Measurements from ENCODE around the gene KIAA1217. TPM values are rescaled to one million over a fixed set of nuclear protein-coding genes. Genes with fewer than 3 reads are reported as not detected.

The KIAA1217 gene
- polyA plus RNA-seq, 5 donors, result 46.2 to 67.2 (median 55.2) TPM

DNA sequence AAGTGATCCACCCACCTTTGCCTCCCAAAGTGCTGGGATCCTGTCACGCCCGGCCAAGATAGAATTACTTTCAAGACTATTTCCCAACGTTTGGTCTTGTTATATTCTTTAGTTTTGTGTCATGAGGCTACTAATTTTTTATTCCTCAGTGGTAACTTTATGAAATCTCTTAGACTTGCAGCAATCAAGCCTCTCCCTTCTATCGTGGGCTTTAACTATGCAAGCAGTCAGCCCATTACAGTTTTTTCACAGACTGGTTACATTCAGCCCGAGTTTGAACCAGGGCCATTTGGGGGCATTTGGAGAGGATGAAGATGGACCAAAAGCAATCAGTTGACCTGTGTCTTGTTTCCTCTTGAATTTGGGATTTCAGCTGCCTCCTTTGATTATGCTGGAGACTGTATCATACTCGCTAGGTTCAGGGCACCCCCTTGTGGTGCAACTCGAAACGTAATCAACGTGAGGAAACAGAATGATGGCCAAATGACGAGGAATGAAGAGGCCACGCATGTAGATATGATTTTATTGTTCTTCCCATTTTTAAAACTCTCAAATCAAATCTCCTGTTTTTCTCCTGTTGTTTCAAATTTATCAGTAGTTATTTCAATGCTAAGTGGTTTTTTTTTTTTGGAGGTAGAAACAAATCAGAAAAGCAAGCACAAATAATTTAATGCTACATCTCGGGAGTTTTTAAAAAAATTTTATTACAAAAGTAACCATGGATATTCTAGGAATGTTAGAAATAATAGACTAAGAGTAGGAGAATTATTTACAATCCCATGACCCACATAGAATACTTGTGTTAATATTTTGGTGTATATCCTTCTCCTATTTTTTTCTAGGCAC is 151.6 kb downstream of the KIAA1217 start:
- DNase-seq, result peak; percentile 62 to 72

DNA sequence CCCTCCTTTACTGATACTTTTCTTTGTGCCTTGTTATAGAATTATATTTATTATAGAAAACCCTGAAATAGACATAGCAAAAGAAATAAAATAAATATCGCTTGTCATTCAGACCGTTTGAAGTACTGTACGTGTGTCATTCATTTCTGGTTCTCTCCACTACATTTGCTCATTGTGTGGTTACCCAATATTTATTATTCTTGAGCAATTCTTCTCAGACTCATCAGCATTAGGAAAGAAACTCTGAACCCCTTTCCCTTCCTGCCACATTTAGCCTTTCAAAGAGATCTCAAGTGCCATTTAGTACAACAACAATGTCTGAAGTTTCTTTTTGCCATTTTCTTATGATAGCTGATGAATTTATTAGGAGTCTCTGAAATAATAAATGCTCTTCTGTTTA is 154.1 kb downstream of the KIAA1217 start:
- peak; percentile 45 to 54 for DNase-seq

DNA sequence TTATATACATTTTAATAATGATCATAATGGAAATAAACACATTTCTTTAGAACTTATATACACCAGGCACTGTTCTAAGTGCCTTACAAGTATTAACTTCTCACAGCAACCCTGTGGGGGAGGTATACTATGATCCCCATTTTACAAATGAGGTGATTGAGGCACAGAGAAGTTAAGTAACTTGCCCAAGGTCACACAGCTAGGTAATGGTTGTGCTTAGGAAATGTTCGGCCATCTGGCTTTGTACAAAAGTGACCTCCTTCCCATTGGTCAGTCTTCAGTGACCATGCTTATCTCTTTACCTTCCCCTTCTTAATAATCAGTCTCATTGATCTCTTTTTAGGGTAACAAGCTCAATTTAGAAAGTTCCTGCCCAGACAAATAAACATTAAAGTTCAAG is 158.8 kb downstream of the KIAA1217 start:
- no peak for DNase-seq

DNA sequence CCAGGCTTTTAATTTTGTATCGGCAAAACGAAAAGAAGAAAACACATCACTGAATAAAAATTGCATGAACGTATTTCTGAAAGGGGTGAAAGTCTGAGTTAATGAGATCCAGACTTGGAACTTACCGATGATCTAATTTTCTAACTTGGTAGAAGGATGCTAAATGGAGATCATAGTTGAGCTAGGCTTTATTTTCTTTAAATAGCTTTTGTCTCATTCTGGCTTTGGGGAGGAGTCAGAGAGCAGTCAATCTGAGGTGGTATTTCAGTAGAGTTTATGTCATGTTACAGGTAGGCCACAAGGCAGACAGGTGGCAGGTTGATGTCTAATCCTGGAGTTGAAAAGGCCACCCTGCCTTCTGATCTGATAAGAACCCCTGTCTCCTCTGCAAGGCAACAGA is 161.9 kb downstream of the KIAA1217 start:
- no peak for DNase-seq

DNA sequence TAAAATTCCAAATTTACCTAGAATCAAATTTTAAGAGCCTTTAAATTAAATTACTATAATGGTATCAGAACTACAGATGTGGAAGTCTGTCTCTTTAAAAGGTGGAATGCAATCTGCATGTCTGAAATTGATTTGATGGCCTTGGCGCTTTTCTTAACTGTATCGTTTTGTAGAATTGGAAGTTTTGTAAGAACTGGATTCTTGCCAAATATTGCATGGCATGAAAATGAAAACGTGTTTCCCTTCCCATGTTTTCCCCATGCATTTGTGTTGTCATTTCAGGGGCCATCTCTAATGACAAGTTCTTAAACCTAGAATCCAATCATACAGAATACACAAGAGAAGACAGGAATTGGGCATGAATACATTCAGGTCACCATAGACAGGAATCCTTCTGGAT is 162.5 kb downstream of the KIAA1217 start:
- no peak for DNase-seq

DNA sequence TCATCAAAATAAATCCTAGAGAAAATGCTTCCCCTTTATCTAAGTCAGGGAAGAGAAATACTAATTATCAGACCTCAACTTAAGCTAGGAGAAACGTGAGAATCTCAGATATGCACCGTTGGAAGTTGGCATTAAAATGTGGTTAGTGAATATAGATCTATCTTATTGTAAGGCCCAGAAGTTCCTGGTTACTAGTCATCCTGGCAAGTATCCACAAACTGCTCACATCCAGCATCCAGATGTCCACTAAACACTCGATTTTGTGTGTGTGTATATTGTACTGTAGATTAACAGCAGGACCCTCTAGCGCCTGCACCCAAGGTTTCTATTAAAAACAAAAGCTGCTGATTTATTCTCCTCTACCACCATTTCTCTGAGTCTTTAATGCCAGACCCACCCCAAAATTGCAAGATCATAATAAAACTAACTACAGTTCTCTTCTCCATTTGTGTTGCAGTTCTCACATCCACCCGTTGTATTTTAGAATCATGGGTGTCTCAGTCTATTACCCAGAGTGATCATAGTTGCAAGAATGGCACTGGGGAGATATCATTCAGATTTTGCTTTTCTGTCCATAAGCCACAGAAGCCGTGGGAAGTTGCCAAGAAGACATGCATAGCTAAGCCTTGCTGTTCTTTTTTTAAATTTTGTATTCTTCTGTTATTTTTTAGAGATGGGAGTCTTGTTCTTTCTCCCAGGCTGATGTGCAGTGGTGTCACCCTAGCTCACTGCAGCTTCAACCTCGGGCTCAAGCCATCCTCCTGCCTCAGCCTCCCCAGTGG is 165.4 kb downstream of the KIAA1217 start:
- DNase-seq, result no peak

DNA sequence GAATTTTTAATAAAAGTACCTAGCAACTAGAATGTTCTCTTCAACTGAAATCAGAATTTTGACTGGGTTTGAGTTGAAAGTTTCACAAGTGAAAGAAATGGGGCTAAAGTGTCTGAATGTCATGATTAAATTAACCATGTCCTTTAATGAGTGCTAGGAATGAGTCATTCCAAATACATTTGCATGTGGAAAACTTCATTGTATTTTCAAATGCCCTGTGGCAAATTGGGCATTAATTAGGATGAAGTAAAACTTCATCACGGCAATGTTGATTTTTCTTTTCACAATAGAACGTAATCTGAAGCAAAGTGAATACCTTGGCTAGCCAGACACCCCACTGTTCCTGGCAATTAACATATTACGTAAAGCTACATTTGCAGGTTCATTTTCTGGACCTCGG is 166.6 kb downstream of the KIAA1217 start:
- DNase-seq, result no peak

DNA sequence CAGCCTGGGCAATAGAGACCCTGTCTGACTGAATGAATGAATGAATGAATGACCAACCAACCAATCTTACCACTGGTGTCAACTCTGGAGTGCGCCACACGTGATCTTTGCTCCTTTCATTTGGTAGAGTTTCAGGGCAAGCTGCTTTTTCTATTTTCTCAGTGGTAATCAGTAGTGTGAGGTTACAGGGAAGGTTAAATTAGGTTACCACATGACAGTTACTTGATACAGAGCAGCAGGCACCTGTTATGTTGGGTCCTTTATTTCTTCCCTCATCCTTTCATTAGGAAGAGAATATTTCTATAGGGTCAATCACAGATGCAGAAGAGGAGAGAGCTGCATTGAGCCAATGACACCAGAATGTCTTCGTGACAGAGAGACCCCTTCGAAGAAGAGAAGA is 167.8 kb downstream of the KIAA1217 start:
- no peak for DNase-seq

DNA sequence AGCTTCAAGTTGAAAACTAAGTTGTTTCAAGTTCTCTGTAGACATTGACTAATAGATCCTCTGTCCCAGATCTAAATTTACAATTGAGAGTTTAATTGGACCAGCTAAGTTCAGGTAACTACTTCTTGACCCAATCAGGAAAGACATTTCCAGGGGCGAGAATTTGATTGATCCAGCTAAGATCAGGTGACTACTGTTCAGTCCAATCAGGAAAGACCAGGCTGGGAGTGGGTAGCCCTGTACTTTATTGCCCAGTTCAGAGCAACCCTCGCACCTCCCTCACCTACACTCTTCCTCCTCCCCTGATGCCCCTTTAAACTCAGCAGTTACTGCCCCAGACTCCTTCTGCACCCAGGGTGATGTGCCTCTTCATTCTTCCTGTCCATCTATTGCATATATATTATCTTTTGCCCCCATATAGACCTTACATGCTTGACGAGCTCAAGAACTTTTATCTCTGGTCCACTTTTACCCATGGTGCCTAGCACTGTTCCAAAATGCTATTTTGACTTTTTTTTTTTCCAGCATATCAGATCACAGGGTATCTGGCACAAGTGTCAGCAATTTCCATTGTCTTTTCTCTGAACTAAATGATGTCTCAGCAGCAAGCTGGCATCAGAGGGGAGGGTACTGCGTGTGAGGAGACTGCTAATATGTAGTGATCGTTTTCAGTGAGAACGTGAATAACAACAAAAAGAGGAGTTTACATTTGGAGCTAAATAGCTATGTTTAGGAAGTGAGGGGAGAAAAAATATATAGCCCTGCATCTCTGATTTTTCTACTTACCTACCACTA is 169.4 kb downstream of the KIAA1217 start:
- no peak for DNase-seq

DNA sequence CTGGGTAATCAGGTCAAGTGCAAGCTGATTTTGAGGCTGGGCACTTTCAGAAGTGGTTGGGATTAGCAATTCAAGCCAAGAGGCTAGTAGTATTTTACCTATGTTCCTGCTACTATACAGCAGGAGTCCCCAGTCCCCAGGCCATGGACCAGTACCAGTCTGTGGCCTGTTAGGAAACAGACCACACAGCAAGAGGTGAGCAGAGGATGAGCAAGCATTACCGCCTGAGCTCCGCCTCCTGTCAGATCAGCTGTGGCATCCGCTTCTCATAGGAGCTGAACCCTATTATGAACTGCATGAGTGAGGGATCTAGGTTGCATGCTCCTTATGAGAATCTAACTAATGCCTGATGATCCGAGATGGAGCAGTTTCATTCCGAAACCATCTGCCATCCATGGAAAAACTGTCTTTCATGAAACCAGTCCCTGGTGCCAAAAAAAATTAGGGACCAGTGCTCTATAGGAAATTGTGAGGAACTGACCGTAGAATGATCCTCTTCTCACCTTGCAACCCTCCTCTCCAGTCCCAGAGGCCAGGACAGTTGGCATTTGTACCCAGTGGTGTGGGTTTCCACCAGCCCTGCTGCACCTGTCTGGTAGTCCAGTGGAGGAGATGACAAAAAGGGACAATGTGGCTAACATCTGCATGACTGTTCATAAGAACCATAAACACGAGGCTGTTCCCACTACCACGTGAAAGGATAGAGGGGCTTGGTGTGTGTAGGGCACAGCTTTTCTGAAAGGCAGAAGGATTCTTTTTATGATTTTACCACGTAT is 172.5 kb downstream of the KIAA1217 start:
- DNase-seq, result no peak

DNA sequence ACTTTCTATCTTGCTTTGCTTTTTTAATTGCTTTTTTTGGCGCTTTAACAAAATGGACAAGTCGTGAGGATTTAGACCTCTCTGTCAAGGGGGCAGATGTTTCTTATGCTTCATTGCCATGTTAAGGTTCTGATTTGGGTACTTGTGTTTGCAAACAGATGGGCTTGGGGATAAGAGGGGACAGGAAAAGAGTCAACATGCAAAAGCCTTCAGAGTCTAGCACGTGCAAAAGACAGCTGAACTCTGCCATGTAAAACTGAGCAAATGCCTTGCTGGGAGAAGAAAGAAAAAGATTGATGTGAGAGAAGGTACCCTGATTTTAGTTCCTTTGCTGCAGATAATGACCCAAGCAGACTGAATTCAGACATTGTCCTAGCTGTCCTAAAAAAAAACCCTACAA is 173.1 kb downstream of the KIAA1217 start:
- no peak for DNase-seq

DNA sequence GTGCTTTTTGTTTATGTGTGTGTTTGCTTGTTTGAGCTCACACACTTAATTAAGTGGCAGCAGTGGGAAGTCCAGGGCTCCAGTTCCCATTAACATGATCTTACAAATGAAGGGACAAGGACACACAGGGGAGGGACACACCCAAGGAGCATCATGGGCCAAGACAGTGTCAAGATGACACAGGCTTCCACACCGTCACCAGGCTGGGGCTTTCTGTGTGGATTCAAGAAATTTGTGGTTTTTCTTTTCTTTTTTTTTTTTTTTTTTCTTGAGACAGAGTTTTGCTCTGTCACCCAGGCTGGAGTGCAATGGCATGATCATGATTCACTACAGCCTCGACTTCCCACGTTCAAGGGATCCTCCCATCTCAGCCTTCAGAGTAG is 173.6 kb downstream of the KIAA1217 start:
- DNase-seq, result no peak

DNA sequence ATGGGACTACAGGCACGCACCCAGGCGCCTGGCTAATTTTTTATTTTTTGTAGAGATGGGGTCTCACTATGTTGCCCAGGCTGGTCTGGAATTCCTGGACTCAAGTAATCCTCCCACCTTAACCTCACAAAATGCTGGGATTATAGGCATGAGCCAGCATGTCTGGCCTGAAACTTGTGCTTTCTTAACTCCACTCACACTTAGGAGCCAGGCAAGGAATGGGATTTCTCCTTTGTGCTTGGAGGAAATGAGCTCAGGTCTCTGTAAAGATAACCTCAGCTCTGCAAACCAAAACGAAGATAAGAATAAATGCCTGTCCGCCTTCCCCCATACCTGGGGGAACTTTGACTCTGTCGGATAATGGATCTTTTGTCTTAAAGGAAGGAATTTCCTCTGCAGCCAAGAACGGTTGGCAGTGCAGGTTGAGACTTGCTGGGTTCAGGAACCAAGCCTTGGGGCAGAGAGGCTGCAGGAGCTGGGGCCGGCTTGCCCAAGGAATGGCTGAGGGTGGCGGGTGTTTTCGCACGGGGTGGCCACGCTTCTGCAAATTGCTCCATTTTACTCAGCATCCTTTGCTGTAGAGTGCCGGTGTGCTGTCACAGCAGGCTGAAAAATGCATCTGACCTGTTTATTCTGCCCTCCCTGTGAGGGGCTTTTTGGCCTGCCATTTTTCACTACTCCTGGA is 174.2 kb downstream of the KIAA1217 start:
- peak in 1 of 2 donors; percentile 10 for DNase-seq

DNA sequence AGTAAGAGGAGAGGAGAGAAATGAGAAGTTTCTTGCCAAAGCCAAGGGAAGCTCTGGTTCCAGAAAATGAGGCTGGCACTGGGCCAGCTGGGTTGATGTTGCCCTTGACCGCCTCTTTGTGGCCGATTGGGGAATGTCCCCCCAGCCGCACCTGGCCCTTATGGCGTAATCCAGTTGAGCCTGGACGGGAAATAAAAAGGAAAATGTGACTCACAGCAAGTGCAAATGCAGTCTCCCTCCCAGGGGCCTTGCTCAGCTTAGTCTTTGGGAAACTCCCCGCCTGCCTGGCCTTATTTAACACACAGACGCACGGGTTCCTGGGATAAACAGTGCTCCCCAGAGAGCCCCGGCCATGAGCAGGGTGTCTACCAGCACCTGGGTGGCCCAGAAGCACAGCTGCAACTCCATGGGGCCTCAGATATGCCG is 174.8 kb downstream of the KIAA1217 start:
- peak; percentile 75 to 84 for DNase-seq

DNA sequence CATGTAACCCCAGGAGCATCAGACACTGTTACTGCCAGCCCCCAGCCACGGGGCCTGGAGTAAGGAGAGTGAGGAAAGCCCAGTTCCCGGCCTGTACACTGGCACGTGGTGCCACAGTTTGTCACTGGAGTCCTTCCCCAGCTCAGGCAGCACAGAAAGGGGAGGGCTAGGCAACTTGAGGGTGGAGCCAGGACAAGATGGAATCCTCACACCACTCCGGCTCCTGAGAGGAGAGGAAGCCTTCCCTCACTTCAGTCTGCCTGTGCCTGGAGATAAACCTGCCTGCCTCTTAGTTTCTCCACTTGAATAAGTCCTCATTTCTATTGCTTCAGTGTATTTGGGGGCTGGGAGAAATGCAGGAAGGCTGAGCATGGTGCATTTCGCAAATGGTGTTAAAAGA is 176.0 kb downstream of the KIAA1217 start:
- no peak for DNase-seq

DNA sequence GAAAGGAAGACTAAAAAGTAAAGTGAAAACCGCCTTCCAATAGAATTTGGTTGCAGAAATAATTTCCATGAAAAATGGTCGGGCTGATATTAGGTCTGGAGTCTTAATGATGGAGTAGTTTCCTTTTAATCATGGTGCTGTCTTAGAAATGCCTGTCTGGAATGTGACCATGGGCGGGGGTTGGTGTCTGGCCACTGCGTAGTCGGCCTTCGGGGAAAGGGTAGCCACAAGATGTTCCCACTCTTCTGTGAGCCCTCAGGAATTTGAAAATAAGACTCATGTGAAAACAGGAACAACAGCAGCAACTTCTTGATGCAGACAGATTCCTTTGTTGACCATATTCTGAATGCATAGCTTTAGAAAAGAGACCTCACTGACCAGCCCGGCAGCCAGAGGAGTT is 176.8 kb downstream of the KIAA1217 start:
- no peak for DNase-seq

DNA sequence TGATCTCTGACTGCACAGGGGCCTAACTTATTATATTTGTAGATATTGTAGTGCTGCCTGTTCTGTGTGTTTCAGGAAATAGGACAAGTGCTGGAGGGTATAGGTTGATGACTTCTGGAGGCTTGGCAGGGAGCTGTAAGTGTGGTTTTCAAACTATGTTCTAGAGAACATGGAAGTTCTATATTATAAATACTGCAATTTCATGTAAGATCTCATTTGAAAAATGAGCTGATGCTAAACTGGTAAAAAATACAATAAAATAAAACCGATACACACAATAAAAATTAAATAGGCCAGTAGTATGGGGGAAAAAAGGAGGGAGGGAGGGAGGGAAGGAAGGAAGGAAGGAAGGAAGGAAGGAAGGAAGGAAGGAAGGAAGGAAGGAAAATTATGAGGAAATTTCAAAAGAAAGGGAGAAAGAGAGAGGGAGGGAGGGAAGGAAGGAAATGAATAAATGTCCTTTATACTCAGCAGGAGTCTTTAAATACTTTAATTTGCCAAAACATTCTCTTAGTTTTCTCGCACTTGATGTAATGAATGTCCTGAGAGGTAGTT is 181.3 kb downstream of the KIAA1217 start:
- DNase-seq, result no peak

DNA sequence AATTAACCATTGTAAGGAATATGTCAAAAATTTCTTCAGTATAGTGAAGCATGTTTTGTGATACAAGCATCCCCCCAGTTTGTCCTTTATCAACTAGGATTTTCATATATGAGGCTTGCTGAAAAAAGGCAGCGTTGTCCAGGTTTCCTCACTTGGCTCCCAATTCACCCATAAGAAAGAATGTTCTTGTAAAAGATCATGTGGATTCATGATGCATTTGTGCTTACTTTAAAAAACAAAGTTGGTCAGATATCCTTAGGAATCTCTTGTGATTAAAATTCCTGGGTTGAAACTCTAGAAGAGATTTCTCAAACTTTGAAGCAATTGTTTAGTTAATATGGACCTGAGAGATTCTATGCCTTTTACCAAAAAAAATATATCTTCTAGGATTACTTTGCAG is 181.8 kb downstream of the KIAA1217 start:
- DNase-seq, result no peak

DNA sequence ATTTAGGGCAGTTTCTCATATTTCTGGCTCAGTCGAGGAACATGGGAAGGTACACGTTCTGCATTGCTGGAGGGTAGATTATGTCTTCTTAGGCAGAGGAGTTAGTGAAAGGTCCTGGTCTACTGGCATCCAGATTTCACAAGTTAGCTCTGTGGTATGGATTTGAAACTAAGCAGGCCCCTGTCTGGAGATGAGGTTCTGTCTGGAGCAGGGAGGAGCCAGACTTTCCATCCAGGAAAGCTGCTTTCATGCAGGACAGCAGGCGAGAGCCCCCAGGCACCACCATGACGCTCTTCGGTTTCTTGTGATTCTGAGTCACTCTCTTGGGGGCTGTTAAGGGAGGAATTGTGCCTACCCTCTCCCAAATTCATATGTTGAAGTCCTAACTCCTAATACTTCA is 184.3 kb downstream of the KIAA1217 start:
- no peak for DNase-seq

DNA sequence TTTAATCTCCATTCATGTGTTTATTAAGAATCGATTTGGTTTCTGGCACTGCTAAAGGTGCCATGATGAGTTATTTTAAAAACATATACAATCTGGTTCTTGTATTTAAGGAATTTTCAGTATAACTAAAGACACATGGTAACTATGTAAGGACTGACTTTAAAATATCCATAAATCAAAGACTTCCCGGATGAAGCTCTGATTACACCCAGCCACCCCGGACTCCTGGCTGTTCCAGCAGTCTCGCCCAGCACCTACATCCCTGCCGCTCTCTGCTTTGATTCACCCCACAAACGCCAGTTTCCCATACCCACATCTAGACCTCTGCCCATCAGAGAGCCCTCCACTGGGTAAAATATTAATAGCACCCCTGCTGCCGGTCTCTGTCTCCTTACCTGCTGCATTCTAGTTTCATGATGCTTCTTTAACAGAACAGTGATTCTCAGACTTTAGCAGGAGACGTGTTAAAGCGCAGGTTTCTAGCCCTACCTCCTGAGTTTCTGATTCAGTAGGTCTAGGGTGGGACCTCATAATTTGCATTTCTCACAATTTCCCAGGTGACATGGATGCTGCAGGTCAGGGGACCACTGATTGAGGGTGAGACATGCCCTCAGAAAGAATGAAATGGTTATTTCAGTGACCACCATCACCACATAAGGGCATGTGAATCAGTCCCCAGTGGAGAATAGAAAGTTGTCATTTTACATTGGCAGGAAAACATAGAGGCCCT is 185.7 kb downstream of the KIAA1217 start:
- no peak for DNase-seq
